Mesenchymal stem cell (in vitro differentiated cells and primary cell): ENCODE data around the gene AHRR.
"Not testable (repeated sequence)": the region's sequence is repeated elsewhere in the genome, so short reads cannot be mapped to it uniquely, and the experiment has no call there.

ENCODE experiments used
- DNase-seq: peaks from one replicate; pipeline ENCODE4 v3.0.0-alpha.2; 2013
- H2AFZ ChIP-seq: one replicate; pipeline ENCODE4 v1.6.1; 2013; ENCODE audit warnings: low read depth, mild to moderate bottlenecking, control low read depth, inconsistent platforms, low read length, moderate library complexity
- H2AK5ac ChIP-seq: 2 replicates; pipeline ENCODE4 v1.6.1; 2013; ENCODE audit warnings: low read length, moderate library complexity, mild to moderate bottlenecking, inconsistent platforms; ENCODE audit not compliant: severe bottlenecking
- H2BK120ac ChIP-seq: one replicate; pipeline ENCODE4 v1.6.1; 2013; ENCODE audit warnings: low read depth, mild to moderate bottlenecking, inconsistent platforms, low read length, moderate library complexity
- H2BK12ac ChIP-seq, 2 experiments: one replicate each; pipeline ENCODE4 v1.6.1; 2013; ENCODE audit warnings: inconsistent platforms in 2 of 2, low read length in 2 of 2, mild to moderate bottlenecking in 2 of 2, moderate library complexity in 2 of 2, control low read depth in 1 of 2
- H2BK15ac ChIP-seq: one replicate; pipeline ENCODE4 v1.6.1; 2013; ENCODE audit warnings: mild to moderate bottlenecking, low read depth, inconsistent platforms; ENCODE audit not compliant: poor library complexity, severe bottlenecking
- H2BK5ac ChIP-seq: 2 replicates; pipeline ENCODE4 v1.6.1; 2013; ENCODE audit warnings: low read depth, mild to moderate bottlenecking, low read length, control low read depth, inconsistent platforms; ENCODE audit not compliant: poor library complexity, severe bottlenecking
- H3K14ac ChIP-seq, 2 experiments: one replicate each; pipeline ENCODE4 v1.6.1; 2013; ENCODE audit warnings: inconsistent platforms in 2 of 2, low read length in 2 of 2, control low read depth in 1 of 2, mild to moderate bottlenecking in 1 of 2, moderate library complexity in 1 of 2
- H3K18ac ChIP-seq, 2 experiments: one replicate each; pipeline ENCODE4 v1.6.1; 2013; ENCODE audit warnings: inconsistent platforms in 2 of 2, low read length in 2 of 2, control low read depth in 1 of 2, low read depth in 1 of 2, mild to moderate bottlenecking in 1 of 2
- H3K23ac ChIP-seq, 2 experiments: one replicate each; pipeline ENCODE4 v1.6.1; 2013; ENCODE audit warnings: inconsistent platforms in 2 of 2, low read length in 2 of 2, mild to moderate bottlenecking in 2 of 2, moderate library complexity in 2 of 2, control low read depth in 1 of 2
- H3K27ac ChIP-seq: 2 replicates; pipeline ENCODE4 v1.5.1; 2013; ENCODE audit warnings: mild to moderate bottlenecking, moderate library complexity, low read length, control low read depth, inconsistent platforms; ENCODE audit not compliant: poor library complexity, severe bottlenecking
- H3K27me3 ChIP-seq, 2 experiments: 2 replicates each; pipeline versions ENCODE4 v1.6.1 to v1.7.0; 2013; ENCODE audit warnings: low read length in 2 of 2, mild to moderate bottlenecking in 2 of 2, moderate library complexity in 2 of 2, control low read depth in 1 of 2, inconsistent platforms in 1 of 2; ENCODE audit not compliant: control insufficient read depth in 1 of 2, insufficient read depth in 1 of 2
- H3K36me3 ChIP-seq, 2 experiments: 2 replicates each; pipeline versions ENCODE4 v1.6.1 to v1.7.0; 2013; ENCODE audit warnings: low read length in 2 of 2, control low read depth in 1 of 2, inconsistent platforms in 1 of 2, low read depth in 1 of 2, mild to moderate bottlenecking in 1 of 2; ENCODE audit not compliant: insufficient read depth in 2 of 2, control insufficient read depth in 1 of 2
- H3K4ac ChIP-seq, 2 experiments: one replicate each; pipeline ENCODE4 v1.6.1; 2013; ENCODE audit warnings: inconsistent platforms in 2 of 2, low read length in 2 of 2, mild to moderate bottlenecking in 2 of 2, moderate library complexity in 2 of 2, control low read depth in 1 of 2, low read depth in 1 of 2
- H3K4me1 ChIP-seq: 2 replicates; pipeline ENCODE4 v1.6.1; 2013; ENCODE audit warnings: low read depth, low read length, control low read depth; ENCODE audit not compliant: control insufficient read depth, insufficient read depth
- H3K4me2 ChIP-seq: 2 replicates; pipeline ENCODE4 v1.6.1; 2013; ENCODE audit warnings: low read length, mild to moderate bottlenecking, inconsistent platforms; ENCODE audit not compliant: poor library complexity, severe bottlenecking
- H3K4me3 ChIP-seq, 2 experiments: 2 replicates each; pipeline versions ENCODE4 v1.5.1 to v1.7.0; 2013; ENCODE audit warnings: low read length in 2 of 2, mild to moderate bottlenecking in 2 of 2, control low read depth in 1 of 2, low read depth in 1 of 2; ENCODE audit not compliant: insufficient read depth in 1 of 2
- H3K79me1 ChIP-seq: replicated peaks from 2 replicates; pipeline ENCODE4 v1.6.1; 2013; ENCODE audit warnings: mild to moderate bottlenecking, control low read depth, low read length, inconsistent platforms; ENCODE audit not compliant: poor library complexity, severe bottlenecking
- H3K9ac ChIP-seq: 2 replicates; pipeline ENCODE4 v1.7.0; 2013; ENCODE audit warnings: mild to moderate bottlenecking, low read length, moderate library complexity
- H3K9me3 ChIP-seq: 2 replicates; pipeline ENCODE4 v1.7.0; 2013; ENCODE audit warnings: mild to moderate bottlenecking, low read length; ENCODE audit not compliant: control insufficient read depth
- H4K8ac ChIP-seq: one replicate; pipeline ENCODE4 v1.6.1; 2013; ENCODE audit warnings: inconsistent platforms, mild to moderate bottlenecking, low read length, moderate library complexity
- H4K91ac ChIP-seq: one replicate; pipeline ENCODE4 v1.6.1; 2013; ENCODE audit warnings: mild to moderate bottlenecking, low read length, inconsistent platforms
- WGBS: methylation state at CpG from one replicate; pipeline ENCODE4 v1.1.7; 2013; ENCODE audit warnings: mixed read lengths; 5-methylcytosine and 5-hydroxymethylcytosine counted together

AHRR gene

GRCh38 chr5:472656-473550 is 151.4 kb downstream of the AHRR start:
- peaks cover 29% of the 10 kb centered on the region for H3K79me1 ChIP-seq
- H4K91ac ChIP-seq, result peak overlapping the region; percentile 86
- H3K9ac ChIP-seq, result peak overlapping the region; percentile 90
- peak overlapping the region in 1 of 2 experiments; percentile 75 for H3K4ac ChIP-seq
- peak overlapping the region; percentile 73 for H2BK15ac ChIP-seq
- peak overlapping the region; percentile 95 to 97 for H3K18ac ChIP-seq
- peak overlapping the region; percentile 78 for H2BK120ac ChIP-seq
- peaks cover 28 to 31% of the 10 kb centered on the region in 2 experiments for H3K36me3 ChIP-seq
- no peaks in the 10 kb centered on the region for H3K9me3 ChIP-seq
- H3K14ac ChIP-seq, result peak overlapping the region in 1 of 2 experiments; percentile 86
- H3K4me3 ChIP-seq, result peak overlapping the region; percentile 76 to 86
- H3K23ac ChIP-seq, result no peak overlapping the region
- peak overlapping the region; percentile 74 for H2AFZ ChIP-seq
- H2AK5ac ChIP-seq, result no peak overlapping the region
- peak; percentile 79 for DNase-seq
- H4K8ac ChIP-seq, result peak overlapping the region; percentile 99
- peaks cover 31% of the 10 kb centered on the region for H3K4me1 ChIP-seq
- H3K4me2 ChIP-seq, result peak overlapping the region; percentile 99
- H2BK5ac ChIP-seq, result no peak overlapping the region
- no peak overlapping the region for H3K27ac ChIP-seq
- no peak overlapping the region for H2BK12ac ChIP-seq
- WGBS, result under 1% methylated on average over 36 of the region's 137 CpGs
- H3K27me3 ChIP-seq, result peaks cover 14 to 32% of the 10 kb centered on the region in 2 experiments

- WGBS, result under 1% methylated on average over 43 of the region's 44 CpGs
- Histone ChIP-seq H4K8ac (no peak overlapping the region), H3K9me3 (no peaks in the 10 kb centered on the region), H3K27me3 (peaks cover 14 to 39% of the 10 kb centered on the region in 2 experiments), H2BK120ac (no peak overlapping the region), H2AFZ (peak overlapping the region; percentile 59), H2BK12ac (no peak overlapping the region), H3K36me3 (peaks cover 25 to 31% of the 10 kb centered on the region in 2 experiments), H3K4me2 (peak overlapping the region; percentile 99), H3K23ac (peak overlapping the region in 1 of 2 experiments; percentile 20), H2AK5ac (no peak overlapping the region), H3K14ac (no peak overlapping the region), H3K18ac (peak overlapping the region; percentile 71 to 88), H3K79me1 (peaks cover 29% of the 10 kb centered on the region), H2BK5ac (no peak overlapping the region), H4K91ac (no peak overlapping the region), H3K4me1 (peaks cover 31% of the 10 kb centered on the region), H2BK15ac (peak overlapping the region; percentile 73), H3K9ac (peak overlapping the region; percentile 77), H3K27ac (no peak overlapping the region), H3K4me3 (peak overlapping the region; percentile 76 to 83), H3K4ac (peak overlapping the region; percentile 64 to 69)
- DNase-seq, result peak; percentile 66
These were observed 152.2 kb downstream of the AHRR start for GRCh38 chr5:473551-474192.

- Histone ChIP-seq H3K36me3 (peaks cover 20 to 26% of the 10 kb centered on the region in 2 experiments), H3K9ac (peak overlapping the region; percentile 77), H3K27me3 (peaks cover 14 to 44% of the 10 kb centered on the region in 2 experiments), H3K4me1 (peaks cover 31% of the 10 kb centered on the region), H3K4me3 (peak overlapping the region; percentile 37 to 83), H3K4me2 (peak overlapping the region; percentile 81), H3K79me1 (peaks cover 27% of the 10 kb centered on the region)
- H3K14ac ChIP-seq, DNase-seq, H3K18ac ChIP-seq, H2BK120ac ChIP-seq, H2BK15ac ChIP-seq, H3K9me3 ChIP-seq, H2AFZ ChIP-seq, H2BK12ac ChIP-seq, H2AK5ac ChIP-seq, H3K23ac ChIP-seq, H4K8ac ChIP-seq, H2BK5ac ChIP-seq, H3K4ac ChIP-seq, H3K27ac ChIP-seq, H4K91ac ChIP-seq: not testable (repeated sequence)
- 0% methylated on average over 13 of the region's 50 CpGs for WGBS
These were observed 152.8 kb downstream of the AHRR start for GRCh38 chr5:474232-474839.
